Measurements from ENCODE around the gene ODR4.

- TF ChIP-seq ZNF317 (CRISPR knock-in tag; IDR thresholded peaks at IDR 0.05; ENCODE audit: borderline replicate concordance, low read depth) (no peak), IRF2 (CRISPR knock-in tag; IDR thresholded peaks at IDR 0.05; ENCODE audit: borderline replicate concordance, low read depth) (no peak)
Measured at GRCh38 chr1:186390925-186391324, 15.3 kb downstream of the ODR4 start.
